GM12865 (cell line): ENCODE results near the gene KLK15.

Experiments
- DNase-seq: peaks from one replicate; pipeline ENCODE4 v3.0.0; 2010; ENCODE audit warnings: low read depth
- H3K4me3 ChIP-seq: 2 replicates; pipeline ENCODE4 v1.5.1; 2011; ENCODE audit warnings: mild to moderate bottlenecking, low read depth, low read length, control low read depth
- CTCF ChIP-seq: IDR thresholded peaks from 2 replicates; pipeline ENCODE4 v1.5.1; 2011; ENCODE audit warnings: low read length, control low read depth, low read depth, inconsistent platforms; ENCODE audit not compliant: insufficient read depth; ENCODE audit errors: missing control alignments

KLK15 gene

GRCh38 chr19:50875795-50876422 is 42.5 kb upstream of the KLK15 start:
- DNase-seq, result peak; percentile 21
- no peak for TF ChIP-seq CTCF
- H3K4me3 ChIP-seq, result no peak overlapping the region

- no peak for DNase-seq
- H3K4me3 ChIP-seq, result no peak overlapping the region
- TF ChIP-seq CTCF, result no peak
These were observed 40.8 kb upstream of the KLK15 start for GRCh38 chr19:50874211-50874610.

GRCh38 chr19:50873056-50873455 is 39.7 kb upstream of the KLK15 start, which contains the start of gene KLK2:
Gene KLK2 (plus strand): TSS chr19:50873439. CDS start chr19:50873474, 35 bp downstream.
- no peak for DNase-seq
- H3K4me3 ChIP-seq, result no peak within 1 kb of the TSS
- no peak for TF ChIP-seq CTCF

- TF ChIP-seq CTCF, result peak; percentile 2
- DNase-seq, result peak; percentile 21
These were observed 37.2 kb upstream of the KLK15 start for GRCh38 chr19:50870417-50871089.

DNA sequence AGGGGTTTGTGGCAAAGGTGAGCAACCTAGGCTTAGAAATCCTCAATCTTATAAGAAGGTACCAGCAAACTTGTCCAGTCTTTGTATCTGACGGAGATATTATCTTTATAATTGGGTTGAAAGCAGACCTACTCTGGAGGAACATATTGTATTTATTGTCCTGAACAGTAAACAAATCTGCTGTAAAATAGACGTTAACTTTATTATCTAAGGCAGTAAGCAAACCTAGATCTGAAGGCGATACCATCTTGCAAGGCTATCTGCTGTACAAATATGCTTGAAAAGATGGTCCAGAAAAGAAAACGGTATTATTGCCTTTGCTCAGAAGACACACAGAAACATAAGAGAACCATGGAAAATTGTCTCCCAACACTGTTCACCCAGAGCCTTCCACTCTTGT is 36.1 kb upstream of the KLK15 start:
- DNase-seq, result no peak
- no peak overlapping the region for H3K4me3 ChIP-seq
- no peak for TF ChIP-seq CTCF

More at GRCh38 chr19:50870417-50871089, 37.2 kb upstream of the KLK15 start:
- no peak overlapping the region for H3K4me3 ChIP-seq

DNA sequence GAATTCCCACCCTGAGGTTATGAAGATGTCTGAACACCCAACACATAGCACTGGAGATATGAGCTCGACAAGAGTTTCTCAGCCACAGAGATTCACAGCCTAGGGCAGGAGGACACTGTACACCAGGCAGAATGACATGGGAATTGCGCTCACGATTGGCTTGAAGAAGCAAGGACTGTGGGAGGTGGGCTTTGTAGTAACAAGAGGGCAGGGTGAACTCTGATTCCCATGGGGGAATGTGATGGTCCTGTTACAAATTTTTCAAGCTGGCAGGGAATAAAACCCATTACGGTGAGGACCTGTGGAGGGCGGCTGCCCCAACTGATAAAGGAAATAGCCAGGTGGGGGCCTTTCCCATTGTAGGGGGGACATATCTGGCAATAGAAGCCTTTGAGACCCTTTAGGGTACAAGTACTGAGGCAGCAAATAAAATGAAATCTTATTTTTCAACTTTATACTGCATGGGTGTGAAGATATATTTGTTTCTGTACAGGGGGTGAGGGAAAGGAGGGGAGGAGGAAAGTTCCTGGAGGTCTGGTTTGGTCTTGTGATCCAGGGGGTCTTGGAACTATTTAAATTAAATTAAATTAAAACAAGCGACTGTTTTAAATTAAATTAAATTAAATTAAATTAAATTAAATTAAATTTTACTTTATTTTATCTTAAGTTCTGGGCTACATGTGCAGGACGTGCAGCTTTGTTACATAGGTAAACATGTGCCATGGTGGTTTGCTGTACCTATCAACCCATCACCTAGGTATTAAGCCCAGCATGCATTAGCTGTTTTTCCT is 28.3 kb upstream of the KLK15 start:
- no peak for DNase-seq
- H3K4me3 ChIP-seq, result no peak overlapping the region
- no peak for TF ChIP-seq CTCF
